Heart right ventricle (tissue), 16 donors: ENCODE measurements around the gene TEX2. TPM values are rescaled to one million over a fixed set of nuclear protein-coding genes. Genes with fewer than 3 reads are reported as not detected.

Experiments used
- ATAC-seq, 8 donors: fragments of 200-7000 bp; cut with Tn5 transposase; one replicate each; pipeline ENCODE4 v1.9.1; 2020; ENCODE audit warnings: mild to moderate bottlenecking in 8 of 8, moderate library complexity in 8 of 8, moderate number of reproducible peaks in 1 of 8
- DNase-seq, 2 donors: peaks; one replicate each; pipeline ENCODE4 v3.0.0-alpha.2; 2020
- H3K27ac ChIP-seq, 10 donors: fragments of 200-600 bp; sonication (generic) in 2 of 10; one replicate each; pipeline versions ENCODE4 v1.5.0 to v1.8.0; 2020 to 2022; ENCODE audit warnings: mild to moderate bottlenecking in 3 of 10
- H3K27me3 ChIP-seq, 7 donors: fragments of 200-600 bp; one replicate each; pipeline ENCODE4 v1.8.0; 2021 to 2022; ENCODE audit warnings: mild to moderate bottlenecking in 2 of 7
- H3K36me3 ChIP-seq, 9 donors: fragments of 200-600 bp; sonication (generic) in 1 of 9; one replicate each; pipeline versions ENCODE4 v1.5.0 to v1.8.0; 2020 to 2022; ENCODE audit warnings: mild to moderate bottlenecking in 2 of 9
- H3K4me1 ChIP-seq, 9 donors: fragments of 200-600 bp; sonication (generic) in 1 of 9; one replicate each; pipeline versions ENCODE4 v1.5.0 to v1.8.0; 2020 to 2022; ENCODE audit warnings: mild to moderate bottlenecking in 4 of 9
- H3K4me3 ChIP-seq, 10 donors: fragments of 200-600 bp; sonication (generic) in 2 of 10; one replicate each; pipeline versions ENCODE4 v1.5.0 to v1.8.0; 2020 to 2022; ENCODE audit warnings: mild to moderate bottlenecking in 7 of 10, moderate library complexity in 2 of 10
- H3K9me3 ChIP-seq, 11 donors: fragments of 200-600 bp in 10 of 11; sonication (generic) in 2 of 11; one replicate each; pipeline versions ENCODE4 v1.5.0 to v1.8.0; 2013 to 2022; ENCODE audit warnings: mild to moderate bottlenecking in 2 of 11, control low read depth in 1 of 11, moderate library complexity in 1 of 11
- CTCF ChIP-seq, 9 donors: fragments of 200-600 bp; sonication (generic) in 2 of 9; IDR thresholded peaks; one replicate each; pipeline versions ENCODE4 v1.5.0 to v1.8.0; 2021 to 2022; ENCODE audit warnings: antibody characterized with exemption in 9 of 9, mild to moderate bottlenecking in 5 of 9, moderate library complexity in 1 of 9
- WGBS, 2 donors: extraction: QIAGEN DNeasy Blood & Tissue Kit; methylation state at CpG; one replicate each; pipeline ENCODE4 v1.1.7; 2013; ENCODE audit warnings: inconsistent platforms in 1 of 2; 5-methylcytosine and 5-hydroxymethylcytosine counted together
- intact Hi-C, 10 donors: fragments of 100-400 bp; cut with DNase I; formaldehyde crosslinking; loops; one replicate each; pipeline versions ENCODE4 v1.11.1 to v1.14.2; 2022
- polyA plus RNA-seq, 2 donors: library from polyadenylated mRNA; stranded (reverse); fragments of 200-250 nt; gene quantifications; one replicate each; pipeline ENCODE4 v1.2.3, GENCODE V29; 2013
- total RNA-seq, 10 donors: library from RNA; stranded (reverse); fragmentation: NEBNext Ultra II Directional in 3 of 10; extraction: Animal tissue kit (Norgen Biotek cat#: 25700) in 3 of 10; gene quantifications; one replicate each; pipeline versions ENCODE4 v1.2.1 to v1.2.4, GENCODE V29; 2021 to 2023
- donor health status: Arrhythmogenic right ventricular cardiomyopathy.
- donor health status: ischemic (EF 13 %, LVEDD 7.1; RV severe dilation, severe dysfunction).
- donor health status: healthy with polysubstance abuse.
- donor health status: DM: no; HTN: yes; CAD: no.
- donor health status: DM: no; HTN: no; CAD: no.
- donor health status: ischemic (EF 25% LVEDD 6.9; RV normal size, moderate dysfunction).
- donor health status: ischemic (EF 25% LVEDD 5.7; RV mildly dilated, moderate dysfunction).
- donor health status: healthy.
- donor health status: DM: yes; HTN: yes; CAD: no.
- donor health status: Ischemic cardiomyopathy.
- donor health status: ischemic (EF 35%, LVEDD 5.7; RV mildly dilated, moderate dysfunction).
- donor health status: nonischemic (EF 11% LVEDD 7.7; RV severe dilation, severe dysfunction).
- donor health status: DM: yes; HTN: yes; CAD: no.
- donor health status: PGD.
- donor health status: ischemic (EF 29% LVEDD 5.4; RV normal size, mild dysfunction).
- donor health status: nonischemic (EF 23%, LVEDD 6.1; RV moderate dilation, normal function).

TEX2 gene
- total and polyA plus RNA-seq, 12 donors: 15.9 to 60.5 (median 54.5) TPM

- H3K4me1 ChIP-seq: peaks cover 3 to 38% (median 28%) of the 10 kb centered on the region in 9 donors
- DNase-seq (no peak), ATAC-seq (peak in 5 of 8 donors; percentile 27 to 62 (median 48))
- H3K4me3 ChIP-seq: no peak overlapping the region
- TF ChIP-seq CTCF (IDR thresholded peaks at IDR 0.05): no peak
- peak overlapping the region in 9 of 10 donors; percentile 33 to 91 (median 78) for H3K27ac ChIP-seq
- H3K36me3 ChIP-seq: no peaks in the 10 kb centered on the region
- peaks cover 0 to 3% (median 0%) of the 10 kb centered on the region in 11 donors for H3K9me3 ChIP-seq
- intact Hi-C loops: loop anchor here in 3 of 10 donors (2.0 to 10.0 kb wide), 5 partner anchors 120 to 362 kb away; partner anchors contain the start of genes CSHL1 (in 1 of the 3), ERN1 (in 1 of the 3) and GH1 (in 1 of the 3)
- WGBS, 2 donors: 76 to 77% methylated on average over 11 of the region's 11 CpGs
- no peaks in the 10 kb centered on the region for H3K27me3 ChIP-seq
These were observed 14.0 kb upstream of the TEX2 start for GRCh38 chr17:64276961-64277505.

GRCh38 chr17:64275016-64275415 is 12.0 kb upstream of the TEX2 start:
- H3K9me3 ChIP-seq: peaks cover 0 to 10% (median 0%) of the 10 kb centered on the region in 11 donors
- no peak for DNase-seq
- intact Hi-C loops: loop anchor here in 3 of 10 donors (5.0 to 10.0 kb wide), 4 partner anchors 118 to 360 kb away; partner anchors contain the start of genes CSHL1 (in 1 of the 3), ERN1 (in 1 of the 3) and GH1 (in 1 of the 3)
- peaks cover 3 to 39% (median 27%) of the 10 kb centered on the region in 9 donors for H3K4me1 ChIP-seq
- H3K27ac ChIP-seq: no peak overlapping the region
- no peak overlapping the region for H3K4me3 ChIP-seq
- H3K36me3 ChIP-seq: no peaks in the 10 kb centered on the region
- TF ChIP-seq CTCF (IDR thresholded peaks at IDR 0.05): no peak
- no peaks in the 10 kb centered on the region for H3K27me3 ChIP-seq
- 64 to 77% methylated on average over 3 of the region's 3 CpGs for WGBS, 2 donors
- no peak for ATAC-seq

GRCh38 chr17:64273006-64273405 is 9.9 kb upstream of the TEX2 start:
- H3K27me3 ChIP-seq: no peaks in the 10 kb centered on the region
- 83 to 91% methylated on average over 6 of the region's 6 CpGs for WGBS, 2 donors
- DNase-seq (no peak), ATAC-seq (no peak)
- no peak overlapping the region for H3K4me3 ChIP-seq
- no peak overlapping the region for H3K27ac ChIP-seq
- no peak for TF ChIP-seq CTCF (IDR thresholded peaks at IDR 0.05)
- no peaks in the 10 kb centered on the region for H3K36me3 ChIP-seq
- H3K4me1 ChIP-seq: peaks cover 3 to 23% (median 14%) of the 10 kb centered on the region in 9 donors
- intact Hi-C loops: loop anchor here in 1 of 10 donors (10.0 kb wide), 1 partner anchor 358 kb away; the partner anchor contains the start of genes CSHL1 and GH1
- peaks cover 0 to 10% (median 0%) of the 10 kb centered on the region in 11 donors for H3K9me3 ChIP-seq

GRCh38 chr17:64270885-64271284 is 7.8 kb upstream of the TEX2 start:
- peaks cover 0 to 10% (median 0%) of the 10 kb centered on the region in 11 donors for H3K9me3 ChIP-seq
- intact Hi-C loops: loop anchor here in 1 of 10 donors (10.0 kb wide), 1 partner anchor 356 kb away; the partner anchor contains the start of genes CSHL1 and GH1
- peak overlapping the region in 1 of 10 donors; percentile 12 for H3K27ac ChIP-seq
- H3K36me3 ChIP-seq: no peaks in the 10 kb centered on the region
- TF ChIP-seq CTCF (IDR thresholded peaks at IDR 0.05): no peak
- no peak overlapping the region for H3K4me3 ChIP-seq
- peaks cover 0 to 12% (median 0%) of the 10 kb centered on the region in 9 donors for H3K4me1 ChIP-seq
- H3K27me3 ChIP-seq: no peaks in the 10 kb centered on the region
- DNase-seq (no peak), ATAC-seq (no peak)
- 70 to 76% methylated on average over 6 of the region's 6 CpGs for WGBS, 2 donors
